Measurements from ENCODE around the gene MORC1. TPM values are rescaled to one million over a fixed set of nuclear protein-coding genes. Genes with fewer than 3 reads are reported as not detected.

The MORC1 gene
- polyA plus RNA-seq, 2 of the 4 experiments (the other 2 are of a cell fraction): not detected

- ChIA-PET POLR2A (no interaction called here), CTCF (interaction anchor here (0.6 kb wide), 1 partner anchor 544 kb away, joined by 3 read pairs; no protein-coding TSS in a partner anchor)
- Histone ChIP-seq H3K4me1 (peaks cover 12% of the 10 kb centered on the region; the same call in 1 of the 3 replicates), H3K27ac (peak overlapping the region; percentile 11 to 39; a peak in 4 of 6 replicates), H3K4me2 (peak overlapping the region; percentile 43), H3K4me3 (no peak overlapping the region), H3K9me3 (no peaks in the 10 kb centered on the region; the same call in 2 of the 3 replicates)
- peak in 1 of 2 experiments; percentile 6 for DNase-seq (ENCODE audit: low read depth in 1 of 2, low spot score in 1 of 2)
- FAIRE-seq: no peak
- ATAC-seq: no peak
- 17% methylated on average over 1 of the region's 1 CpG for WGBS (ENCODE audit: missing lambda C conversion rate)
- TF ChIP-seq ZFP36 (IDR thresholded peaks at IDR 0.05; ENCODE audit: borderline replicate concordance, partially characterized antibody) (no peak), RCOR1 (IDR thresholded peaks at IDR 0.05; ENCODE audit: low read depth, low read length) (no peak), POLR2AphosphoS2 (conservative IDR thresholded peaks at IDR 0.05; ENCODE audit: low read length) (no peak), FOXS1 (CRISPR knock-in tag; IDR thresholded peaks at IDR 0.05) (no peak), NFE2L2 (conservative IDR thresholded peaks at IDR 0.05; ENCODE audit: low read length) (no peak), BHLHE40 (IDR thresholded peaks at IDR 0.05; ENCODE audit: low read depth, low read length) (no peak), CHD4 (IDR thresholded peaks at IDR 0.05; ENCODE audit: borderline replicate concordance) (no peak), CEBPB (IDR thresholded peaks at IDR 0.05) (no peak), REST (IDR thresholded peaks at IDR 0.05) (no peak), NPAS2 (CRISPR knock-in tag; IDR thresholded peaks at IDR 0.05; ENCODE audit: borderline replicate concordance) (no peak), JUNB (IDR thresholded peaks at IDR 0.05) (no peak), USF2 (IDR thresholded peaks at IDR 0.05) (no peak), E2F6 (IDR thresholded peaks at IDR 0.05; ENCODE audit: borderline replicate concordance, low read depth) (no peak), POLR2A (IDR thresholded peaks at IDR 0.05; ENCODE audit: low read length) (no peak), RAD21 (conservative IDR thresholded peaks at IDR 0.05 in 1 of 2, IDR thresholded peaks at IDR 0.05 in 1 of 2) (no peak), KDM1A (IDR thresholded peaks at IDR 0.05; ENCODE audit: low read depth) (no peak), HMGXB4 (CRISPR knock-in tag; IDR thresholded peaks at IDR 0.05; ENCODE audit: borderline replicate concordance) (no peak)
Observed at GRCh38 chr3:109155828-109156227, 37.9 kb upstream of the MORC1 start.

DNA sequence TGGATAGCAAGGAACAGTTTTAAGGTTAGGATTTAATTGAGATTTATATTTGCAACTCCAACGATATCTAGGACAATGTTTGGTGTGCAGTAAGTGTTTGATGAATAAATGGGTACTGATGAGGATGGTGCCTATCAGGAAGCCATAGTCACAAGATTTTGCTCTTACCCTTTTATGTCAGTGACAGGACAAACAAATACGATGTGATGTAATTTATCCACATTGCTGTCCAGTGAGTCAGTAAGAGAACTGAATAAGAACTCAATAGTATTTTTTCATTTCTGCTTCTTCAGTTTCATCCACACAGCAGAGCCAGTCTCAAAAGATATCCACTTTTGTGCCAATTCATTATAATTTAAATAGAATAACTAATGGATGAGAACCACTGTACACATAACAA is 37.0 kb upstream of the MORC1 start:
- POLR2A ChIA-PET: no interaction called here
- CTCF ChIA-PET: interaction anchor here (0.6 kb wide), 1 partner anchor 543 kb away, joined by 3 read pairs; no protein-coding TSS in a partner anchor
- FAIRE-seq (no peak), ATAC-seq (no peak), DNase-seq (ENCODE audit: low read depth in 1 of 2, low spot score in 1 of 2) (peak in 1 of 2 experiments; percentile 3)
- Histone ChIP-seq H3K4me2 (peak overlapping the region; percentile 43; the same call in 2 of the 3 replicates), H3K9me3 (no peaks in the 10 kb centered on the region; the same call in 2 of the 3 replicates), H3K4me1 (peaks cover 12% of the 10 kb centered on the region; the same call in 1 of the 3 replicates), H3K27ac (peak overlapping the region in 1 of 2 experiments; percentile 37; a peak in 2 of 6 replicates), H3K4me3 (no peak overlapping the region)
- TF ChIP-seq CHD2 (IDR thresholded peaks at IDR 0.05; ENCODE audit: low read length, partially characterized antibody) (no peak), JUNB (IDR thresholded peaks at IDR 0.05) (peak; percentile 48; the same call in 1 of the 2 replicates), FOSL2 (IDR thresholded peaks at IDR 0.05) (0 out of 2 replicates have a peak, but pooled peaks have one; percentile 17), FOSL2 (CRISPR knock-in tag; IDR thresholded peaks at IDR 0.05) (no peak)
- WGBS (ENCODE audit: missing lambda C conversion rate): 10% methylated on average over 2 of the region's 2 CpGs

All from A549 (cell line).